HepG2 (cell line): ENCODE results near the gene CHD9. TPM values are rescaled to one million over a fixed set of nuclear protein-coding genes. Genes with fewer than 3 reads are reported as not detected.

Source experiments
- ATF7-NPFF ChIP-seq: sonication (generic); formaldehyde crosslinking; IDR thresholded peaks from 2 replicates; pipeline ENCODE4 v1.8.1; 2023; ENCODE audit warnings: mild to moderate bottlenecking, low read depth, missing genetic modification reagents, moderate library complexity
- CCAR2 ChIP-seq: fragments of 200-400 bp; formaldehyde crosslinking; optimal IDR thresholded peaks from 2 replicates; pipeline ENCODE3; 2018; ENCODE audit warnings: low read depth, mild to moderate bottlenecking, low read length, moderate library complexity
- ELF3 ChIP-seq: IDR thresholded peaks from 2 replicates; pipeline ENCODE4 v1.6.1; 2016; ENCODE audit warnings: missing genetic modification reagents, missing compliant biosample characterization
- MED1 ChIP-seq: sonication (generic); formaldehyde crosslinking; IDR thresholded peaks from 2 replicates; pipeline ENCODE4 v1.4.0; 2020; ENCODE audit warnings: missing genetic modification reagents
- NFATC3 ChIP-seq: sonication (generic); formaldehyde crosslinking; IDR thresholded peaks from 2 replicates; pipeline ENCODE4 v1.5.1; 2020; ENCODE audit warnings: mild to moderate bottlenecking, missing genetic modification reagents
- PRMT3 ChIP-seq: sonication (generic); formaldehyde crosslinking; IDR thresholded peaks from 2 replicates; pipeline ENCODE4 v1.8.1; 2022; ENCODE audit warnings: low read depth, mild to moderate bottlenecking, moderate library complexity, missing genetic modification reagents, borderline replicate concordance
- SP140L ChIP-seq: sonication (generic); formaldehyde crosslinking; IDR thresholded peaks from 2 replicates; pipeline ENCODE4 v1.4.0; 2020; ENCODE audit warnings: missing genetic modification reagents, borderline replicate concordance
- ZNF333 ChIP-seq: sonication (generic); formaldehyde crosslinking; IDR thresholded peaks from 2 replicates; pipeline ENCODE4 v1.4.0; 2020; ENCODE audit warnings: mild to moderate bottlenecking, missing genetic modification reagents, borderline replicate concordance
- ZNF354B ChIP-seq: sonication (generic); formaldehyde crosslinking; IDR thresholded peaks from 2 replicates; pipeline ENCODE4 v1.8.0; 2022; ENCODE audit warnings: mild to moderate bottlenecking, missing genetic modification reagents
- ZNF510 ChIP-seq: sonication (generic); formaldehyde crosslinking; IDR thresholded peaks from 2 replicates; pipeline ENCODE4 v1.4.0; 2020; ENCODE audit warnings: low read depth, mild to moderate bottlenecking, missing genetic modification reagents
- ZNF557 ChIP-seq: sonication (generic); formaldehyde crosslinking; IDR thresholded peaks from 2 replicates; pipeline ENCODE4 v1.4.0; 2020; ENCODE audit warnings: missing genetic modification reagents
- ZNF747 ChIP-seq: sonication (generic); formaldehyde crosslinking; IDR thresholded peaks from 2 replicates; pipeline ENCODE4 v1.8.1; 2023; ENCODE audit warnings: missing genetic modification reagents, mild to moderate bottlenecking, borderline replicate concordance
- ZNF891 ChIP-seq: sonication (generic); formaldehyde crosslinking; IDR thresholded peaks from 2 replicates; pipeline ENCODE4 v1.5.0; 2020; ENCODE audit warnings: mild to moderate bottlenecking, missing genetic modification reagents
- polyA plus RNA-seq, 8 experiments: library from polyadenylated mRNA; depleted of rRNA in 3 of 8; stranded (reverse) in 7 of 8; unstranded in 1 of 8; fragments of >200 nt; fragmentation: Illumina TruSeq in 4 of 8; extraction: Trizol in 4 of 8; gene quantifications; 2 replicates each; pipeline versions ENCODE4 v1.2.1 to v1.2.3, GENCODE V29; 2011 to 2016; ENCODE audit warnings: low read depth in 4 of 8, missing spikeins in 1 of 8, mixed read lengths in 1 of 8; ENCODE audit not compliant: insufficient read depth in 1 of 8
- total RNA-seq, 5 experiments: library from RNA; depleted of rRNA; stranded (reverse); fragments of >200 nt; fragmentation: Illumina TruSeq; extraction: Trizol; gene quantifications; 2 replicates each; pipeline ENCODE4 v1.2.3, GENCODE V29; 2016; ENCODE audit warnings: low read depth in 1 of 5
- TF ChIP-seq, protein P1 (sequence below): sonication (generic); formaldehyde crosslinking; conservative IDR thresholded peaks from 2 replicates; pipeline ENCODE4 v1.8.0; 2022; ENCODE audit warnings: low read depth, missing genetic modification reagents
- TF ChIP-seq, protein P2 (sequence below): sonication (generic); formaldehyde crosslinking; IDR thresholded peaks from 2 replicates; pipeline ENCODE4 v1.5.0; 2020; ENCODE audit warnings: missing genetic modification reagents, mild to moderate bottlenecking, borderline replicate concordance
- TF ChIP-seq, protein P3 (sequence below): sonication (generic); formaldehyde crosslinking; IDR thresholded peaks from 2 replicates; pipeline ENCODE4 v1.4.0; 2020; ENCODE audit warnings: missing genetic modification reagents, low read depth, mild to moderate bottlenecking, borderline replicate concordance
- TF ChIP-seq, protein P4 (sequence below): sonication (generic); formaldehyde crosslinking; IDR thresholded peaks from 2 replicates; pipeline ENCODE4 v1.5.0; 2020; ENCODE audit warnings: missing genetic modification reagents, mild to moderate bottlenecking, borderline replicate concordance
- TF ChIP-seq, protein P5 (sequence below): IDR thresholded peaks from 2 replicates; pipeline ENCODE4 v1.4.0; 2020; ENCODE audit warnings: mild to moderate bottlenecking, missing genetic modification reagents

Gene CHD9
- total and polyA plus RNA-seq, 2 of the 13 experiments (the other 11 are each of a cell fraction or from before 2014, with no cell fraction given) = 23.4 to 27.7 TPM

DNA sequence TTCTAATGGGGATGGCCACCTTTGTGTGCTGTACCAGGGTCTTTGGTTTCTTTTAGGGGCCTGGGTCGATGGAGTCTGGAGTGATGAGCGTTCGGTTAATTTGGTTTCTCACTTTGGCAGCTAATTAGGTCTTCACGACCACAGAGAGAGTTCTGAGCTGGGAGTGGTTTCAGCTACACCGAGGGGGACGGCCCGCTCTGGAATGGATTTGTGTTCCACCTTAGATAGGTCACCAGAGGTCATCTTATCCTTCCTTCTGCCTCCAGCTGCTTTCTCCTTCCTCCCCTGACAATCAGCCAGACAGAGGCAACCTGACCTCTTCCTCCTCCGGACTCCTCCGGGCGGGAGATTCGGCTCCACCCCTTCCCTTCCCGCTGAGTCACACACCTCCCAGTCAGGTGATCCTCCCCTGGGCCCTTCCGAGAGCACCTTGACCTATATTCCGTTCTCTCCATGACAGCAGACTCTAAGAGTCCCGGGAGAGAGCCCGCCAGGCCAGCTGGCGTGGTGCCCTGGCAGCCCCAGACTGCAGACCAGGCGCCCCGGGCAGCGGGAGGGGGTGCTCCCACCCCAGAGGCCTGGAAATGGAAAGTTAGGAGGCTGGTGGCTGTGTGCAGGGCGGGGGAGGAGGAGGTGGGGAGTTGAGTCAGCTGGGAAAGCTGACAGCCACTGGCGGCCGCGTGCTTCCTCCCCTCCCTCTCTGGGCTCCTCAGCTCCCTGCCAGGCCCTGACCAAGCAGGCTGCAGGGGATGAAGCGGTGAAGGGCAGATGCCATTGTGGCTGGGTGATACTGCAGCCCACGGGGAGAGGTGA, 44.7 kb downstream of the CHD9 start (continued):
- TF ChIP-seq, protein P1, sequence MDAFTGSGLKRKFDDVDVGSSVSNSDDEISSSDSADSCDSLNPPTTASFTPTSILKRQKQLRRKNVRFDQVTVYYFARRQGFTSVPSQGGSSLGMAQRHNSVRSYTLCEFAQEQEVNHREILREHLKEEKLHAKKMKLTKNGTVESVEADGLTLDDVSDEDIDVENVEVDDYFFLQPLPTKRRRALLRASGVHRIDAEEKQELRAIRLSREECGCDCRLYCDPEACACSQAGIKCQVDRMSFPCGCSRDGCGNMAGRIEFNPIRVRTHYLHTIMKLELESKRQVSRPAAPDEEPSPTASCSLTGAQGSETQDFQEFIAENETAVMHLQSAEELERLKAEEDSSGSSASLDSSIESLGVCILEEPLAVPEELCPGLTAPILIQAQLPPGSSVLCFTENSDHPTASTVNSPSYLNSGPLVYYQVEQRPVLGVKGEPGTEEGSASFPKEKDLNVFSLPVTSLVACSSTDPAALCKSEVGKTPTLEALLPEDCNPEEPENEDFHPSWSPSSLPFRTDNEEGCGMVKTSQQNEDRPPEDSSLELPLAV = no peak
- TF ChIP-seq ZNF557 (CRISPR knock-in tag) (no peak), PRMT3 (CRISPR knock-in tag) (no peak), ZNF891 (CRISPR knock-in tag) (peak; percentile 67; the same call in 1 of the 2 replicates), ZNF333 (CRISPR knock-in tag) (no peak), CCAR2 (no peak), ZNF510 (CRISPR knock-in tag) (0 out of 2 replicates have a peak, but pooled peaks have one; percentile 49), ATF7-NPFF (CRISPR knock-in tag) (no peak), SP140L (CRISPR knock-in tag) (no peak), ZNF747 (CRISPR knock-in tag) (0 out of 2 replicates have a peak, but pooled peaks have one; percentile 48), NFATC3 (no peak; the same call in 1 of the 2 replicates), MED1 (CRISPR knock-in tag) (no peak; the same call in 1 of the 2 replicates), ELF3 (CRISPR knock-in tag) (peak; percentile 69; the same call in 1 of the 2 replicates), ZNF354B (CRISPR knock-in tag) (no peak)
- TF ChIP-seq, protein P2, sequence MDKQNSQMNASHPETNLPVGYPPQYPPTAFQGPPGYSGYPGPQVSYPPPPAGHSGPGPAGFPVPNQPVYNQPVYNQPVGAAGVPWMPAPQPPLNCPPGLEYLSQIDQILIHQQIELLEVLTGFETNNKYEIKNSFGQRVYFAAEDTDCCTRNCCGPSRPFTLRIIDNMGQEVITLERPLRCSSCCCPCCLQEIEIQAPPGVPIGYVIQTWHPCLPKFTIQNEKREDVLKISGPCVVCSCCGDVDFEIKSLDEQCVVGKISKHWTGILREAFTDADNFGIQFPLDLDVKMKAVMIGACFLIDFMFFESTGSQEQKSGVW = no peak
- TF ChIP-seq, protein P3, sequence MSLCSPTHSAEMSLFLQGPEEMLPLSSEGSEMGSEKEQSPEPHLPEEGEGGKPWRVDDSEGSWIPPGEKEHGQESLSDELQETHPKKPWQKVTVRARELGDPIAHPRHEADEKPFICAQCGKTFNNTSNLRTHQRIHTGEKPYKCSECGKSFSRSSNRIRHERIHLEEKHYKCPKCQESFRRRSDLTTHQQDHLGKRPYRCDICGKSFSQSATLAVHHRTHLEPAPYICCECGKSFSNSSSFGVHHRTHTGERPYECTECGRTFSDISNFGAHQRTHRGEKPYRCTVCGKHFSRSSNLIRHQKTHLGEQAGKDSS = peak; percentile 57; the same call in 1 of the 2 replicates
- TF ChIP-seq, protein P4, sequence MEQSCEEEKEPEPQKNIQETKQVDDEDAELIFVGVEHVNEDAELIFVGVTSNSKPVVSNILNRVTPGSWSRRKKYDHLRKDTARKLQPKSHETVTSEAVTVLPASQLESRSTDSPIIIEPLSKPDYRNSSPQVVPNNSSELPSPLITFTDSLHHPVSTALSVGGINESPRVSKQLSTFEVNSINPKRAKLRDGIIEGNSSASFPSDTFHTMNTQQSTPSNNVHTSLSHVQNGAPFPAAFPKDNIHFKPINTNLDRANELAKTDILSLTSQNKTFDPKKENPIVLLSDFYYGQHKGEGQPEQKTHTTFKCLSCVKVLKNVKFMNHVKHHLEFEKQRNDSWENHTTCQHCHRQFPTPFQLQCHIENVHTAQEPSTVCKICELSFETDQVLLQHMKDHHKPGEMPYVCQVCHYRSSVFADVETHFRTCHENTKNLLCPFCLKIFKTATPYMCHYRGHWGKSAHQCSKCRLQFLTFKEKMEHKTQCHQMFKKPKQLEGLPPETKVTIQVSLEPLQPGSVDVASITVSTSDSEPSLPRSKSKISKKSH (CRISPR knock-in tag) = 0 out of 2 replicates have a peak, but pooled peaks have one; percentile 56
- TF ChIP-seq, protein P5, sequence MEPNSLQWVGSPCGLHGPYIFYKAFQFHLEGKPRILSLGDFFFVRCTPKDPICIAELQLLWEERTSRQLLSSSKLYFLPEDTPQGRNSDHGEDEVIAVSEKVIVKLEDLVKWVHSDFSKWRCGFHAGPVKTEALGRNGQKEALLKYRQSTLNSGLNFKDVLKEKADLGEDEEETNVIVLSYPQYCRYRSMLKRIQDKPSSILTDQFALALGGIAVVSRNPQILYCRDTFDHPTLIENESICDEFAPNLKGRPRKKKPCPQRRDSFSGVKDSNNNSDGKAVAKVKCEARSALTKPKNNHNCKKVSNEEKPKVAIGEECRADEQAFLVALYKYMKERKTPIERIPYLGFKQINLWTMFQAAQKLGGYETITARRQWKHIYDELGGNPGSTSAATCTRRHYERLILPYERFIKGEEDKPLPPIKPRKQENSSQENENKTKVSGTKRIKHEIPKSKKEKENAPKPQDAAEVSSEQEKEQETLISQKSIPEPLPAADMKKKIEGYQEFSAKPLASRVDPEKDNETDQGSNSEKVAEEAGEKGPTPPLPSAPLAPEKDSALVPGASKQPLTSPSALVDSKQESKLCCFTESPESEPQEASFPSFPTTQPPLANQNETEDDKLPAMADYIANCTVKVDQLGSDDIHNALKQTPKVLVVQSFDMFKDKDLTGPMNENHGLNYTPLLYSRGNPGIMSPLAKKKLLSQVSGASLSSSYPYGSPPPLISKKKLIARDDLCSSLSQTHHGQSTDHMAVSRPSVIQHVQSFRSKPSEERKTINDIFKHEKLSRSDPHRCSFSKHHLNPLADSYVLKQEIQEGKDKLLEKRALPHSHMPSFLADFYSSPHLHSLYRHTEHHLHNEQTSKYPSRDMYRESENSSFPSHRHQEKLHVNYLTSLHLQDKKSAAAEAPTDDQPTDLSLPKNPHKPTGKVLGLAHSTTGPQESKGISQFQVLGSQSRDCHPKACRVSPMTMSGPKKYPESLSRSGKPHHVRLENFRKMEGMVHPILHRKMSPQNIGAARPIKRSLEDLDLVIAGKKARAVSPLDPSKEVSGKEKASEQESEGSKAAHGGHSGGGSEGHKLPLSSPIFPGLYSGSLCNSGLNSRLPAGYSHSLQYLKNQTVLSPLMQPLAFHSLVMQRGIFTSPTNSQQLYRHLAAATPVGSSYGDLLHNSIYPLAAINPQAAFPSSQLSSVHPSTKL (CRISPR knock-in tag) = peak; percentile 78
